Heart left ventricle (tissue), 16 donors: ENCODE measurements around the gene HMCN2. TPM values are rescaled to one million over a fixed set of nuclear protein-coding genes. Genes with fewer than 3 reads are reported as not detected.

Experiments used
- ATAC-seq, 4 donors: fragments of 200-7000 bp; cut with Tn5 transposase; one replicate each; pipeline ENCODE4 v1.9.1; 2020 to 2022; ENCODE audit warnings: moderate library complexity in 4 of 4, mild to moderate bottlenecking in 3 of 4, moderate number of reproducible peaks in 1 of 4
- DNase-seq, 5 donors: peaks; one replicate each; pipeline ENCODE4 v3.0.0-alpha.2; 2020
- H3K27ac ChIP-seq, 12 donors: fragments of 200-600 bp; sonication (generic) in 4 of 12; one replicate each; pipeline versions ENCODE4 v1.5.0 to v1.8.0; 2016 to 2022; ENCODE audit warnings: mild to moderate bottlenecking in 2 of 12
- H3K27me3 ChIP-seq, 9 donors: fragments of 200-600 bp; sonication (generic) in 2 of 9; one replicate each; pipeline versions ENCODE4 v1.5.1 to v1.8.0; 2016 to 2022; ENCODE audit warnings: mild to moderate bottlenecking in 3 of 9
- H3K36me3 ChIP-seq, 9 donors: fragments of 200-600 bp; sonication (generic) in 2 of 9; one replicate each; pipeline versions ENCODE4 v1.5.0 to v1.8.0; 2018 to 2022; ENCODE audit warnings: mild to moderate bottlenecking in 2 of 9
- H3K4me1 ChIP-seq, 12 donors: fragments of 200-600 bp; sonication (generic) in 4 of 12; one replicate each; pipeline versions ENCODE4 v1.5.0 to v1.8.0; 2016 to 2022; ENCODE audit warnings: mild to moderate bottlenecking in 3 of 12
- H3K4me3 ChIP-seq, 12 donors: fragments of 200-600 bp; sonication (generic) in 4 of 12; one replicate each; pipeline versions ENCODE4 v1.5.0 to v1.8.0; 2017 to 2022; ENCODE audit warnings: mild to moderate bottlenecking in 9 of 12, moderate library complexity in 4 of 12
- H3K9me3 ChIP-seq, 12 donors: fragments of 200-600 bp; sonication (generic) in 4 of 12; one replicate each; pipeline versions ENCODE4 v1.5.0 to v1.8.0; 2016 to 2022; ENCODE audit warnings: mild to moderate bottlenecking in 1 of 12
- CTCF ChIP-seq, 12 donors: fragments of 200-600 bp; sonication (generic) in 4 of 12; IDR thresholded peaks; one replicate each; pipeline versions ENCODE4 v1.5.0 to v1.8.0; 2018 to 2022; ENCODE audit warnings: antibody characterized with exemption in 12 of 12, mild to moderate bottlenecking in 5 of 12
- POLR2A ChIP-seq, 2 donors: fragments of 450-650 bp; IDR thresholded peaks; one replicate each; pipeline ENCODE4 v1.6.1; 2017; ENCODE audit warnings: antibody characterized with exemption in 2 of 2, mild to moderate bottlenecking in 2 of 2, moderate library complexity in 2 of 2
- WGBS, 4 donors: extraction: QIAGEN DNeasy Blood & Tissue Kit in 2 of 4; methylation state at CpG; one replicate each; pipeline versions ENCODE4 v1.1.5 to v1.1.7; 2013 to 2018; 5-methylcytosine and 5-hydroxymethylcytosine counted together
- intact Hi-C, 10 donors: fragments of 100-400 bp; cut with DNase I; formaldehyde crosslinking; loops; one replicate each; pipeline versions ENCODE4 v1.11.1 to v1.14.2; 2022
- polyA plus RNA-seq, 2 donors: library from polyadenylated mRNA; stranded (reverse); fragments of 200-250 nt; gene quantifications; one replicate each; pipeline ENCODE4 v1.2.3, GENCODE V29; 2013
- total RNA-seq, 9 donors: library from RNA; depleted of rRNA in 2 of 9; stranded (reverse); fragments of >200 nt in 2 of 9; fragmentation: NEBNext Ultra II Directional in 3 of 9; extraction: Animal tissue kit (Norgen Biotek cat#: 25700) in 3 of 9; gene quantifications; one replicate each; pipeline versions ENCODE4 v1.1.0 to v1.2.4, GENCODE V29; 2016 to 2023
- donor health status: ischemic (EF 13 %, LVEDD 7.1; RV severe dilation, severe dysfunction).
- donor health status: healthy with polysubstance abuse.
- donor health status: DM: no; HTN: yes; CAD: no.
- donor health status: DM: no; HTN: no; CAD: no.
- donor health status: ischemic (EF 25% LVEDD 6.9; RV normal size, moderate dysfunction).
- donor health status: ischemic (EF 25% LVEDD 5.7; RV mildly dilated, moderate dysfunction).
- donor health status: healthy.
- donor health status: DM: yes; HTN: yes; CAD: no.
- donor health status: ischemic (EF 35%, LVEDD 5.7; RV mildly dilated, moderate dysfunction).
- donor health status: nonischemic (EF 11% LVEDD 7.7; RV severe dilation, severe dysfunction).
- donor health status: DM: yes; HTN: yes; CAD: no.
- donor health status: PGD.
- donor health status: ischemic (EF 29% LVEDD 5.4; RV normal size, mild dysfunction).
- donor health status: nonischemic (EF 23%, LVEDD 6.1; RV moderate dilation, normal function).

Gene HMCN2
- total and polyA plus RNA-seq, 11 donors = 2.3 to 10.4 (median 4.3) TPM

GRCh38 chr9:130453487-130453886 is 187.9 kb downstream of the HMCN2 start:
- WGBS, 4 donors = 25 to 35% (median 34%) methylated on average over 6 to 7 of the region's 7 CpGs
- TF ChIP-seq POLR2A (IDR thresholded peaks at IDR 0.05) (no peak), CTCF (IDR thresholded peaks at IDR 0.05) (no peak)
- DNase-seq = peak in 4 of 5 donors; percentile 64 to 83 (median 74)
- no peaks in the 10 kb centered on the region for H3K9me3 ChIP-seq
- ATAC-seq = peak in 3 of 4 donors; percentile 24 to 32 (median 31)
- H3K4me1 ChIP-seq = peaks cover 20 to 57% (median 39%) of the 10 kb centered on the region in 12 donors
- intact Hi-C loops = no loop called here
- H3K36me3 ChIP-seq = peaks cover 0 to 2% (median 0%) of the 10 kb centered on the region in 9 donors
- H3K4me3 ChIP-seq = no peak overlapping the region
- H3K27me3 ChIP-seq = no peaks in the 10 kb centered on the region
- H3K27ac ChIP-seq = peak overlapping the region in 3 of 12 donors; percentile 24 to 63 (median 38)

GRCh38 chr9:130454096-130454811 is 188.7 kb downstream of the HMCN2 start:
- DNase-seq (no peak), ATAC-seq (no peak)
- TF ChIP-seq POLR2A (IDR thresholded peaks at IDR 0.05) (no peak), CTCF (IDR thresholded peaks at IDR 0.05) (no peak)
- H3K27me3 ChIP-seq = no peaks in the 10 kb centered on the region
- no peaks in the 10 kb centered on the region for H3K9me3 ChIP-seq
- peaks cover 20 to 56% (median 40%) of the 10 kb centered on the region in 12 donors for H3K4me1 ChIP-seq
- H3K27ac ChIP-seq = peak overlapping the region in 1 of 12 donors; percentile 38
- no peak overlapping the region for H3K4me3 ChIP-seq
- H3K36me3 ChIP-seq = peaks cover 0 to 6% (median 0%) of the 10 kb centered on the region in 9 donors
- WGBS, 4 donors = 94 to 95% (median 95%) methylated on average over 10 of the region's 10 CpGs
- intact Hi-C loops = no loop called here

- WGBS, 4 donors = 33 to 96% (median 57%) methylated on average over 3 of the region's 3 CpGs
- no peak for ATAC-seq
- no peak for DNase-seq
- intact Hi-C loops = no loop called here
- TF ChIP-seq POLR2A (IDR thresholded peaks at IDR 0.05) (no peak), CTCF (IDR thresholded peaks at IDR 0.05) (no peak)
- no peak overlapping the region for H3K4me3 ChIP-seq
- no peak overlapping the region for H3K27ac ChIP-seq
- H3K27me3 ChIP-seq = no peaks in the 10 kb centered on the region
- no peaks in the 10 kb centered on the region for H3K9me3 ChIP-seq
- H3K36me3 ChIP-seq = peaks cover 0 to 6% (median 0%) of the 10 kb centered on the region in 9 donors
- H3K4me1 ChIP-seq = peaks cover 20 to 56% (median 41%) of the 10 kb centered on the region in 12 donors
These were observed 189.3 kb downstream of the HMCN2 start for GRCh38 chr9:130454812-130455325.

- DNase-seq = peak in 1 of 5 donors; percentile 52
These were observed 192.7 kb downstream of the HMCN2 start for GRCh38 chr9:130458027-130458803.

More at GRCh38 chr9:130458027-130458803, 192.7 kb downstream of the HMCN2 start:
- 93 to 97% (median 94%) methylated on average over 22 to 23 of the region's 23 CpGs for whole genome bisulfite sequencing, 4 donors
- intact Hi-C loops = no loop called here
- ATAC-seq = no peak
- Histone ChIP-seq H3K9me3 (no peaks in the 10 kb centered on the region), H3K4me1 (peaks cover 0 to 38% (median 10%) of the 10 kb centered on the region in 12 donors), H3K27ac (no peak overlapping the region), H3K27me3 (no peaks in the 10 kb centered on the region), H3K36me3 (peaks cover 0 to 12% (median 0%) of the 10 kb centered on the region in 9 donors), H3K4me3 (no peak overlapping the region)
- no peak for TF ChIP-seq CTCF (IDR thresholded peaks at IDR 0.05)
- no peak for TF ChIP-seq POLR2A (IDR thresholded peaks at IDR 0.05)
